ENCODE measurements around the gene FN3KRP.

DNA sequence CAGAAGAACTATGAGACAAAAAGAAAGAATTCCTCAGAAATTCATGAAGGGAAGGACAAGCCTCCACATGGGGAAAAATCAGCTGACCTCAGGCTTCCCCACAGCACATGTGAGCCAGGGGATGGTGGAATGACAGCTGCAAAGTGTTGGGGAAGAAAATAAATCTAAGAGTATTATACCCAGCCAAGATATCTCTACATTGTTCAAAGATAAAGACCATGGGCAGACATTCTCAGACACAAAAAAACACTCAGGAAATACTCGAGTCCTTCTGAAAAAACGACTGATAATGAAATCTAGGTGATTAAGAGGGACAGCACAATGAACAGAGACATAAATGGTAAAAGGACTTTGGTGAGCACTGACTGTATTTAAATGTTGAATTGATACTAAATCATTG, 21.9 kb upstream of the FN3KRP start:
- TF ChIP-seq POLR2A (IDR thresholded peaks at IDR 0.05): no peak
- TF ChIP-seq, protein P1, sequence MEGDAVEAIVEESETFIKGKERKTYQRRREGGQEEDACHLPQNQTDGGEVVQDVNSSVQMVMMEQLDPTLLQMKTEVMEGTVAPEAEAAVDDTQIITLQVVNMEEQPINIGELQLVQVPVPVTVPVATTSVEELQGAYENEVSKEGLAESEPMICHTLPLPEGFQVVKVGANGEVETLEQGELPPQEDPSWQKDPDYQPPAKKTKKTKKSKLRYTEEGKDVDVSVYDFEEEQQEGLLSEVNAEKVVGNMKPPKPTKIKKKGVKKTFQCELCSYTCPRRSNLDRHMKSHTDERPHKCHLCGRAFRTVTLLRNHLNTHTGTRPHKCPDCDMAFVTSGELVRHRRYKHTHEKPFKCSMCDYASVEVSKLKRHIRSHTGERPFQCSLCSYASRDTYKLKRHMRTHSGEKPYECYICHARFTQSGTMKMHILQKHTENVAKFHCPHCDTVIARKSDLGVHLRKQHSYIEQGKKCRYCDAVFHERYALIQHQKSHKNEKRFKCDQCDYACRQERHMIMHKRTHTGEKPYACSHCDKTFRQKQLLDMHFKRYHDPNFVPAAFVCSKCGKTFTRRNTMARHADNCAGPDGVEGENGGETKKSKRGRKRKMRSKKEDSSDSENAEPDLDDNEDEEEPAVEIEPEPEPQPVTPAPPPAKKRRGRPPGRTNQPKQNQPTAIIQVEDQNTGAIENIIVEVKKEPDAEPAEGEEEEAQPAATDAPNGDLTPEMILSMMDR (IDR thresholded peaks at IDR 0.05): no peak
